Ishikawa (cell line): ENCODE measurements around the gene OGFR.

Source experiments
- CEBPB ChIP-seq: IDR thresholded peaks from 2 replicates; pipeline ENCODE4 v1.6.1; 2012
- CREB1 ChIP-seq: IDR thresholded peaks from 2 replicates; pipeline ENCODE4 v1.6.1; 2012; ENCODE audit warnings: low read depth
- EGR1 ChIP-seq: IDR thresholded peaks from 2 replicates; pipeline ENCODE4 v1.6.1; 2012
- EP300 ChIP-seq: IDR thresholded peaks from 2 replicates; pipeline ENCODE4 v1.6.1; 2012; ENCODE audit warnings: borderline replicate concordance
- FOXM1 ChIP-seq: IDR thresholded peaks from 2 replicates; pipeline ENCODE4 v1.6.1; 2012; ENCODE audit warnings: low read depth, borderline replicate concordance
- MAX ChIP-seq: IDR thresholded peaks from 2 replicates; pipeline ENCODE4 v1.6.1; 2012
- NFIC ChIP-seq: IDR thresholded peaks from 2 replicates; pipeline ENCODE4 v1.6.1; 2012
- RAD21 ChIP-seq: IDR thresholded peaks from 2 replicates; pipeline ENCODE4 v1.6.1; 2012; ENCODE audit warnings: low read depth
- REST ChIP-seq: IDR thresholded peaks from 2 replicates; pipeline ENCODE4 v1.6.1; 2012; ENCODE audit warnings: low read depth, mild to moderate bottlenecking
- TAF1 ChIP-seq: IDR thresholded peaks from 2 replicates; pipeline ENCODE4 v1.6.1; 2012; ENCODE audit warnings: low read depth, mild to moderate bottlenecking
- TCF12 ChIP-seq: IDR thresholded peaks from 2 replicates; pipeline ENCODE4 v1.6.1; 2012; ENCODE audit warnings: low read depth
- TEAD4 ChIP-seq: IDR thresholded peaks from 2 replicates; pipeline ENCODE4 v1.6.1; 2012
- USF1 ChIP-seq: IDR thresholded peaks from 2 replicates; pipeline ENCODE4 v1.6.1; 2012
- YY1 ChIP-seq: IDR thresholded peaks from 2 replicates; pipeline ENCODE4 v1.6.1; 2012; ENCODE audit warnings: low read depth
- ZBTB7A ChIP-seq: IDR thresholded peaks from 2 replicates; pipeline ENCODE4 v1.6.1; 2012; ENCODE audit warnings: low read depth

OGFR gene

GRCh38 chr20:62804627-62805154, at the start of gene OGFR:
OGFR (plus strand) TSS chr20:62804835; CDS start chr20:62804860, 25 bp downstream.
- TF ChIP-seq MAX (peak; percentile 66), RAD21 (no peak), FOXM1 (no peak), CEBPB (no peak), TCF12 (no peak), REST (no peak), YY1 (no peak)

- no peak for TF ChIP-seq RAD21
These were observed 49.7 kb upstream of the OGFR start for GRCh38 chr20:62754991-62755356.

GRCh38 chr20:62755817-62756724, 48.6 kb upstream of the OGFR start:
- no peak for TF ChIP-seq EP300
- no peak for TF ChIP-seq TAF1
- no peak for TF ChIP-seq REST
- no peak for TF ChIP-seq CEBPB
- TF ChIP-seq FOXM1: no peak
- TF ChIP-seq NFIC: no peak
- no peak for TF ChIP-seq TCF12
- no peak for TF ChIP-seq CREB1
- TF ChIP-seq TEAD4: no peak
- TF ChIP-seq ZBTB7A: no peak
- TF ChIP-seq RAD21: no peak

GRCh38 chr20:62758226-62758912, 46.3 kb upstream of the OGFR start:
- TF ChIP-seq EGR1 (no peak), TAF1 (no peak), CREB1 (no peak), TEAD4 (no peak), YY1 (no peak), CEBPB (no peak), EP300 (no peak), TCF12 (no peak), NFIC (no peak), FOXM1 (no peak), USF1 (no peak), MAX (no peak)

- TF ChIP-seq EP300 (no peak), CREB1 (no peak), EGR1 (no peak), MAX (no peak)
These were observed 44.6 kb upstream of the OGFR start for GRCh38 chr20:62759981-62760431.

GRCh38 chr20:62760471-62760855, 44.2 kb upstream of the OGFR start:
- TF ChIP-seq USF1 (no peak), YY1 (no peak), NFIC (no peak), REST (no peak), ZBTB7A (no peak), MAX (no peak), EP300 (no peak), RAD21 (no peak), TCF12 (no peak)
